GM19463 (cell line): ENCODE data around the gene MRPL37.

Source experiments
- ATAC-seq: cut with Tn5 transposase; IDR thresholded peaks from one replicate; pipeline ENCODE4 v1.9.1; 2021; ENCODE audit warnings: mild to moderate bottlenecking, moderate library complexity; ENCODE audit not compliant: unreplicated experiment

MRPL37 gene

DNA sequence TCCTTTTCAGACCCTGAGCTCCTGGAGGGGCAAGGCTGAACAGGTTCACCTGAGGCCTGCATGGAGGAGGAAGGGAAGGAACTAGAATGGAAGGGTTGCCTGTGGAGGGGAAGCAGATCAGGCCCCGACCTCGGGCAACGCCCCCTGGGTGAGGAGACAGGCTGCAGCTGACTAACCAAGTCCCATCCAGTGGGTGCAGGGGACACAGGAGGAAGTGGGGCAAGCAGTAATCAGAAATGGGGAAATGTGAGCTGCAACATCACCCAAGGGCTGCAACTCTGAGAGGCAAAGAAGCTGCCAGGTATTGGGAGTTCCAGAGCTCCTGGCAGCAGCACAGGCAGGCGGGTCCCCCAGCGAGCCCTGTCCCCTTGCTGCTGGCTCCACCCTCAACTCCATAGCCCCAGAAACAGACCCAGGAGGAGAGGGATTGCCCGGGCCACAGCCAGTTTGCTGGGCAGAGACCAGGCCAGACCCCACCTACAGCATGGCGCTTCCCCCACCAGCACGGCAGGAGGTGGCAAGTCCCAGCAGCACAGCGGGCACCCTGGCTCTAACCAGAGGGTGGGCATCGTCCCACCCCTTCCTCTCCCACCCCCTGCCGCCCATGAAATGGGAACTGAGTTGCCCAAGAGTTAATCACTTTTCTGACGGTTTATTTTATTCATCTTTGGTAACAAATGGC is 38.5 kb downstream of the MRPL37 start:
- ATAC-seq, result no peak

DNA sequence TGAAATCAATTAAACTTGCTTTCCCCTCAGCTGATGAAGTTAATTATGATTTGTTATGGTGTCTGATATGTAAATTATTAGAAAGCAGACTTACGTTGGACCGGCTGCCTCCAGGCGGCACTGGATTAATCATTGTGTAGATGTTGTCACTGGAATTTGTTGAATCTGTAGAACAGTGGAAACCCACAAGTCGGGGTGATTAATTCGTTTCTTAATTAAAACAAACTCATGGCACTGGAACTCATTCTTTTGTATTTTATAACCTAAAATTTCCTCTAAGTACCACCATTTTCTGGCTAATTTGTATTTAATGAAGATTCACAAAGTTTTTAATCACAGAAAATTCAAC is 39.0 kb downstream of the MRPL37 start:
- ATAC-seq, result no peak

DNA sequence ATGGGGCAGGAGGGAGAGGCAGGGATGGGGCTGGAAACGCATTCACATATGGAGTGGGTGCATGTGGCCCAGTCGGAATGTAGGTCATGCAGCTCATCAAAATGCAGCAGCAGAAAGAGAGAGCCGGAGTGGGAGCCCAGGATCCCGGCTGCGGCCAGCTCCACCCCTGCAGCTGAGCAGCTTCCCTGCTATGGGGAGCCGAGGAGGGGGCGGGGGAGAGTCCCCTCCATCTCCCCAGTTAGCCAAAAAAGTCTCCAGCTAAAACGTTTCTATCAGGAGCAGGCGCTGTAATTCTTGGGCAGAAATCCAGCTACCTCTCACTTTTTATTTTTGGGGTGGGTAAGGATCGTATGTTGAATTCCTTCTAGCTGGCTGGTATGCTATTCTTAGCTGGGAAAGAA is 39.7 kb downstream of the MRPL37 start:
- ATAC-seq, result no peak

DNA sequence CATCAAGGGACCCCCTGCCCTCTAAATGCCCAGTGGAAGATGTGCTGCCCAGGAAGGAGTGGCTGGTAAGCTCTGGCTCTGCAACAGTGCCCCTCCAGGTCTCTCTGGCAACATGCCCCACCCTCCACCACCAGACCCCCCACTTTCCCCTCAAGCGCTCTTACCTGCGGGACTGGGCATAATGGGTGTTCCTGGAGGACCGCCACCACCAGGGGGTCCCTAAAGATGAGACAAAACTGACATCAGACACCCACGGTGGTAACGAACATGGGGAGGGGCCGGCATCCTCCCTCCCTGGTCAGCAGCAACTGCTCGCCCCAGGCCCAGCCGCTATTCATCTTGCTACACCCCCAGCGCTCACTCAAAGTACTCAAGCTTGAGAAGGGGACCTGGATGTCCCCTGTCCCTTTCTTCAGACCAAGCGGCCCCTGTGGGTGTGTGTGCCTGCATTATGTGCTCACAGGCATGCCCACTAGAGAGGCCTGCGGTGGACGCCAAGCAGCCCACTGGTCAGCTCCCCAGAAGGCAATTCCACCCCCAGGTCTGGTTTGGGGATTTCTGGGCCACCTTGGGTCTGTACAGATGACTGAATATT is 40.9 kb downstream of the MRPL37 start:
- no peak for ATAC-seq

DNA sequence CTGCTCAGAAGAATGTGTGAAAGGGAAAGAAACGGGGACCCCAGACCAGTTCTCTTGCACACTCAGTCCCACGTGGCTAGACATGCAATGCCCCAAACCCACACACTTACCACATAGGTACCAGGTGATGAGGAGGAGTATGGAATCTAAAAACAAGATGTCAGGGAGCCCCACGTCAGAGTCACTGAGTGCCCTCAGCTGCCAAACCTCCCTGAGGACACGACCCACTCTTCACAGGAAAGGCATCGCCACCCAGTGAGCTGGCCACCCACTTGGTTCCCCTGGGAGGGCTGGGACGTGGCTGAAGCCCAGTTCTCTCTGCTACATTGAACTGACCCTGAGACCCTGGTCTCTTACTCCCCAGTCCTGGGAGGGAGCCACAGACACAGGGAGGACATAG is 41.4 kb downstream of the MRPL37 start:
- no peak for ATAC-seq

DNA sequence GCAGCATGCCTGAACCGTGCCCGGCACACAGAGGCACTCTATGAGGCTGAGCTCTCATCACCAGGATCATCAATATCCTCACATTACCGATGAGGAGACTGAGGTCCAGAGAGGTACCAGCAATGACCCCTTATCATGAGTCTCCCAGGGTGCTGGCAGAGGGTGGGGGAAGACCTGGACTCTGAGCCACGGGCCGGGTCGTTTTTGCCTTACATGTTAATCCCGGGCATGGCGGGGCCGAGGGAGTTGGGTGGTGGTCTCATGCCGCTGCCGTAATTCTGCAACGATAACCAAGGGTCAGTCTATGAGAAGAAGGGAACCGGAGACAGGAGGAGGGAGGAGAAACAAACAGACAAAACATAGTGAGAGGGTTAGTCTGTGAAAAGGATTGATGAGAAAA is 43.1 kb downstream of the MRPL37 start:
- ATAC-seq, result no peak

DNA sequence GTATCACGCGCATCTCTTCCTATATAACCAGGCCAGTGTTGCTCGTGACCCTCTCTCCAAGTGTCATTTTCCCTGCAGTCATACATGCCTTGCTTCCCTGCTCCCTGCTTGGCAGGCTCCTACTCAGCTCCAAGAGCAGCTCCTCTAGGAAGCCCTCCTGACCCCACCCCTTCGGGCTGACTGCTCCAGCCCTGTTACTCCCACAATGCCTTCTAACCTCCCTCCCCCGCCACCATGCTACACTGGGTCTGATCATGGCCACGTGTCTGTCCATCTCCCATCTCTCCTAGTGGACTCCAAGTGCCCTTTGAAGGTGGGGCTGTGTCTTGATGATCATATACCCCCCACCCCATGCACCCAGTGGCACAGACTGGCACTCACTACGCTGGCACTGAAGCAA is 44.7 kb downstream of the MRPL37 start:
- no peak for ATAC-seq

DNA sequence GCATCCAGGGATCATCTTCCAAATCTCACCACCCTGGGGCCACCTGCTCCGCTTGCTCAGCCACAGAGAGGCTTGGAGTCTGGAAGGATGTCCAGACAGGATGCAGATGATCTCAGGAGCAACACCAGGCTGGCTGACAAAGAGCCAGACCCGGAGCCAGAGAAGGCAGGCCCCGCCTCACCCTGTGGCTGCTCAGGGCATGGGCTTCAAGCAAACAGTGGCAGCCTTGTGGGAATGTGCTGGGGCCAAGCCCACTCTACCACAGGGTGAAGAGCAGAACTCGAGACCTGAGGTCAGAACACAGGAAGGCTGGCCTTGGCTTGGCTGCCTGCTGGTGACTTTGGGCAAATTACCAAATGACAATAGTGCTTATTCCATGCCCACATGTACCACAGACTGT is 45.5 kb downstream of the MRPL37 start:
- ATAC-seq, result no peak

DNA sequence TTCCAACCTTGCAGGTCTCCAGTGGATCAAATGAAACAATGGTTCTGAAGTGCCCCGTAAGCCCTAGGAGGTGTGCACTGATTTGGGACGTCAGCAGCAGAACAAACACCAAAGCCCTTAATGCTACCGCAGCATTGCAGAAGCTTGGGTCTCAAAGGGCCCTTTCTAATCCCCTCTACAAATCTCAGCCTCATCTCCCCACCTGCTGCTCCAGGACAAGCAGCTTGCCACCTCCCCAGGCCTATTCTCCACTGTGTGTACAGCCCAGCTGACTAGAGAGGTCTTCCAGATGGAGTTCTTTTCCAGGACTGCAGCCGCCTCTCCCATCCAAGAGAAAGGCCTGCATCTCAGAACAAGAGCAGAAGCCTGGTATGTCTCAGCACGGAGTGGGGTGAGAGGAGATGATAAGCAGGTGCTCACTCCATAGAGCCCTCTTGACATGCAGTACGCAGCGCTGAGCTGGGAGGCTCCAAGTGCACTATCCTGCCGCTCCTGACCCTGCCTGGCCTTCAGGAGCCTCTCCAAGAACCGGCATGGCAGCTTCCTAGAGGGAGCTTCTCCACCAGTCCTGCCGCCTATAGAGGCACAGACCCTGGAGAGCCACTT is 46.3 kb downstream of the MRPL37 start:
- no peak for ATAC-seq

DNA sequence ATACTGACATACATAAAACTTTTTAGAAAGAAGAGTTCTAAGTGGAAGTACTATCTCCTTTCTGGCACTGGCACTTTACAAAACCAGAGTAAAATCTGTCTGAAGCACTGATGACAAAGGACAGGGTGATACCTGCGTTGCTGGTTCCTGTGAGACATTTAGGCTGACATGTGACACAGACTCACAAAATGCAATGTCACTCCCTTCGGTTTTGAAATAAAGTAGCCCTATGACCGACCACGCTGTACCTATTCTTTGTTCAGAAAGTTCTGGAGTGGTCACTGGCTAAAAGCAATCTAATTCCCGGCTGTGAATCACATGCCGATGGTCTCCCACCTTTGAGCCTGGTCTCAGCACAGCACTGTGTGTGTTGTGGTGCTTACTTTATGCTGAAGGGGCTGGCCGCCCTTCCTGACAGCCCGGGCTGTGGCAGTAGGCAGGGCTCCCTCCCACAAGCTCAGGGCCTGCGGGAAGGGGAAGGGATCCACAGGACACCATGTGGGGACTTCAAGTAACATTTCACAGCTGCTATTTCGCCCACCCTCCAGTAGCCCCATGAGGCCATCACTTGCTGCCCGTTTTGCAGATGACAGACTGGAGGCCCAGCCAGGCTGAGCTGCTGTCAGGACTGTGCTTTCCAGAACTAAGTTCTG is 48.0 kb downstream of the MRPL37 start:
- no peak for ATAC-seq

DNA sequence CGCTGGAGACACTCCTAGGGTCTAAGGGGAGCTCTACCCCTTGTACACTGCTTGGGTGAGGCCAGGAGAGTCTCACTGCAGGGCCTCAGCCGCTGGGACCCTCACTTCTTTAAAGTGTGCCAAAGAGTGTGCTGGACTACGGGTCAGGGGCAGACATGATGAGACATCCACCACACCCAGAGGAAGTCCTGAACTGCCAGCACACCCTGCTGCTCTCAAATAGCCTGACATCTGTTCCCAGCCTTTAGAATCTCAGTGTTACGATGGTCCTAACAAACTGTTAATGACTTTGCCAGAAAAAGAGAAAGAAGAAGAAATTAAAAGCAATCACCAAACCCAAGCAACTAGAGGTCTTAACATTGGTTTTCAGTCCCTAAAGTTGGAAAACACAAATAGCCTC is 49.0 kb downstream of the MRPL37 start:
- no peak for ATAC-seq

DNA sequence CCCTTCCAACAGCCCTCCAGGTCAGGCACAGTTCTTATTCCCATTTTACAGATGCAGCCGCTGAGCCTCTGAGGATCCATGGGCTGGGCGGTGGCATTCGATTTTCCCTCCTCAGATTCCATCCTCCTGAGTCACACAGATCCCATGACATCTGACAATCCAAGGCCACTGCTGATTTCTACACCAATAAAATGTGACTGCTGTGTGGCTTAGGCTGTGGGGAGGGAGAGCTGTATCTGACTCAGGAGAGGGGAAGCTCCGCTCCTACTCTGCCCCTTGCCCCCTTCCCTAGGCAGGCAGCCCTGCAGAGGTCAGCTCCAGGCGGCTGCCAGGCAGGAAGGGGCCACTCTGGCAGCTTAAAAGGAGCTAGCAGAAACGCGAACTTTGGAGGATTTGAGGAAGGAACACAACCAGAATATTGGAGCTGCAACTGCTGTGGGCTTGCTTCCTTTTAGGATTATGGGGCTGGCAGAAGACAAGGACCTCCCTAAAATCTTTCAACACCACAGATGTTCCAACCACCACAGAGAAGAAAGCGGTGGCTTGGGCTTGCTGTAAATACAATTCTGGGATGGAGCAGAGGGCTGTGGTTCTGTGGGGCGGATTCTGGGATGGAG is 50.0 kb downstream of the MRPL37 start:
- ATAC-seq, result no peak

DNA sequence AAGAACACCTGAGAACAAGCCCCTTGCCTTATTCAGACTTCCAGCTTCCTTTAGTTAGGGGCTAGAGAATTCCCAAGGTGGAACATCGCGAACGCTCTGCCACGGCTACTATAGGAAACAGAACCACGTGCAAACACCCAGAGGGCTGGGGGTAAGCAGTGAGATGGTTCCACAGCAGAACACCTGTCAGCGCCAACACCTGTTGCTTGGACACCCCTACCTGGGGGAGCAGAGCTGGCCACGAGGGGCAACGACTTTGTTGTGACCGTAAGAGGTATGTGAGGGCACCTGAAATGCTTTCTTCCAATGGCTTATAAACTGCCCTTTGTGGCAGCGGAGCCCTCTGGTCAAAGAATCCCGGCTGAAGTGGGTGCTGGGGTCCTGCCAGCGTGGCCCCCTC is 50.7 kb downstream of the MRPL37 start:
- ATAC-seq, result no peak

DNA sequence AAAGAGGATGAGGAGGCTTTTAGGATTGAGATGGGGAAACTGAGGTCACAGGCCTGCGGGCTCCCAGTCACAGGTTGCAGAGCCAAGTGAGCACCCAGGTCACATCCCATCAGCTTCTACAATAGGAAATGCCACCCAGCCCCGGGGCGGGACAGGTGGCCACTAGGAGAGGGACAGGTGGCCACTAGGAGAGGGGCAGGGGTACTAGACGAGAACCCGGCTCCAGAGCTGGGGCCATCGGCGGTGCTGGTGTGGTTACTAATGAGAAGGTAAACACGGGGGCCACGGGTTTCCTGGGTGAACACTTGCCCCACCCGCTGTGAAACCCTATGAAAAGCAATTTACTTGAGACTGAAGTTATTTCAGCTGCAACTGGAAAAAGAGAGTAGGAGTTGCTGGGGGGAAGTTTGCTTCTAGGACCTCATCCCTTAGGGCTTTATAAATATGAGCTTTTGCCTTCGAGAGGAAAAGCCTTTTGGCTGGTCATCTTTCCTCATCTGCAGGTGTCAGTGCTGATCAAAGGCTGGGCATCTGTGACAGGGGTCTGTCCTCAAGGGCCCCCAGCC is 52.5 kb downstream of the MRPL37 start:
- ATAC-seq, result no peak

DNA sequence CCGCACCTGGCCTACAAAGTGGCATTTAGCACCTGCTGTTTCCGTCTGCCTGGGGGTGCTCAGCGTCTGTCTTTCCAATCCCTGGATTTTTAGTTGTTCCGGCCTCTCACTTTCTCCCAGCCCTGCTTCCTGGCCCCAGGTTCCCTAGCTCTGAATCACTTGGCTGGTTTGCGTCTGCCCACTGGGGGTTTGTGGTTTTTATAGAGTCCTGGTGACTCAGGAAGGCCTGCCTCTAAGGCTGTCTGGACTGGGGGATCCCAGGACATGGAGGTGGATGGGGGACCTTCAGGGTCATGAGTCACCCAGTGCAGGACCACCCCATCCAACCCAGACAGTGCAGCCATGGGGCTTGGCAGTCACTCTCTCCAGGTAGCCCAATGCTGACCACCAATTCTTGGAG is 53.5 kb downstream of the MRPL37 start:
- ATAC-seq, result no peak

DNA sequence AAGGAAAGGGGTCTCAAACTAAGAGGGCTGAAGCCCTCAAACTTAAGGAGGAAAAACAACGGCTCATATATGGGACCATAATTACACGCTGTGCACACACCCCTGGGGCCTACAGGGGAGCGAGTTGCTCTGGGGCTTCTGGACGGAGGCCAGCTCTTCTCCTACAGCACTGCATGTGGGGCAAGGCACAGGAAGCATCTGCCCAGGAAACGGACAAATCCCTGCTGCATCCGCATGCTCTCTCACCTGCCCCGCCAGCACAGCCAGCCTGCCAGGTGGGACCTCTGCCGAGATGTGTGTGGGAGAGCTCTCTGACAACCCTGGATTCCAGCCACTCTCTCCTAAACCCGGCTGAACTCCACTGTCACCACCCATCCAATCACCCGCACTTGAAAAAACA is 54.1 kb downstream of the MRPL37 start:
- ATAC-seq, result no peak

DNA sequence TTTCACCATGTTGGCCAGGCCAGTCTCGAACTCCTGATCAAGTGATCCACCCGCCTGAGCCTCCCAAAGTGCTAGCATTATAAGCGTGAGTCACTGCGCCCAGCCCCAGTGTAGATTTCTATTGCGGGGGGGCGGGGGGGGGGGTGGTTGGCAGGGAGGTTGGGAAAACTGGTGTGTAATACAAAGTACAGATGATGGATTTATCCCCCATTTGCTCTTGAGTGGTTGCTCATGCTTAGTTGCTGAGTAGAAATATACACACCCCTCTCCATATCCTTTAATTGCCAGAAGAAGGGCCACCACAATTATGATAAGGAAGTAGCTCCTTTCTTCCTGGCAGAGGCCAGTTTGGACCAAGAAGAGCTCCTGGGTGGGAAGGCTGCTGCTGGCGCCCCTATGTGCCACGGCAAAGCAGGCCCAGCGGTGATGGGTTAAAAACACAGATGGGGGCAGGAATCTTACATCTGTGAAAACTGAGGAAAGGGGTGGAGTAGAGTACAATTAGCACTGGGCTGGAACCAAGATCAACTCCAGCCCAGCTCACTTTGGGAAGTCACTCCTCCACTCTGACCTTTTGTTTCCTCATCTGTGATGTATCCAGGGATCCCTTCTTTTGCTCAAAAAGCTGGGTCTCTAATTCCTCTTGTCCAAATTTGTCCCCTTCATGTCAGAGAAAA is 55.2 kb downstream of the MRPL37 start:
- ATAC-seq, result no peak

DNA sequence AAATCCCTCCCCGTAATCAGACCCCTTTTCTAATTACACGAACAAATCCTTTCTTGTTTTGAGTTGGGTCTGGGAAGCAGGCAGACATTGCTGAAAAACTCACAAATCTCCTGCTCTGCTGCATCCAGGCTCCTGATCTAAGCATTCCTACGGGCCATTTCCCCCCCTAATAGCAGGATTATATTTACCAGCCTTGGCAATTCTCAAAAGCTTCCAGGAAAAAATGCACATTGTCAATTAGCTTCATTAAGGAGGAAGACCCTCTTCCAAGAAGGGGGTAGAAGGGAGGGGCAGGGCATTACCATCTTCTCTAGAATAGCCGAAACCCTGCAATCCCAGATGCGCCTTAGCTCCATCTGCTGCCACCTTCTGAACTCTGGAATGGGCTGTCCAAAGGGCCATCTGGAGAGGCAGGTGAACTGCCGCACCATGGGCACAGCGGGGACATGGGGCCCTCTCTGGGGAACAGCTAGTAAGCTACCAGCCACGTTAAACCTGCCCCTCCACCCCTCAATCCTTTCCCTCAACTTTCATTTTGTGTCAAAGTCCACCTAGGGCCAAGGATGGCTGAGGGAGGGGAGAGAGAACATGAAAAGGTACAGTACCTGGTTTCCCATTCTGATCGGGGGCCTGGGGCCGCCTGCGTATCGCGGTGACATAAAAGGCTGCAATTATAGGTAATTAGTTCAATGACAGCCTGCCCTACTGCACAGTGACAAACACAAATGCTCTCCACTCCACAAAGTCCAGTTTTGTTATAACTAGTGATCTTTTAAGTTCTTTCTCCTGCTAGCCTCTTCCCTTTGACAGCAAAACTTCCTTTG is 56.8 kb downstream of the MRPL37 start:
- ATAC-seq, result no peak

DNA sequence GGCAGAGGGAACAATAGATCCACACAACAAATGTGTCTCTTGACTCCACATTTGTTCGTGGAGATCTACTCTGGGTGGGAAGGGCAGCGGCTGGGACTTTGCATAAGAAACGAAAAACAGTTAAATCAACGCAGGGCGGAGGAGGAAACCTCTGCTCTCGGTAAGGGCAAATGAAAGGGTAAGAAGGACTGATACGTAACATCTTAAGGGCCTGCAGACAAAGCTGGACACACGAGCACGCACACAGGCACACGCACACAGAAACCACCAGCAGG is 57.3 kb downstream of the MRPL37 start:
- ATAC-seq, result no peak

DNA sequence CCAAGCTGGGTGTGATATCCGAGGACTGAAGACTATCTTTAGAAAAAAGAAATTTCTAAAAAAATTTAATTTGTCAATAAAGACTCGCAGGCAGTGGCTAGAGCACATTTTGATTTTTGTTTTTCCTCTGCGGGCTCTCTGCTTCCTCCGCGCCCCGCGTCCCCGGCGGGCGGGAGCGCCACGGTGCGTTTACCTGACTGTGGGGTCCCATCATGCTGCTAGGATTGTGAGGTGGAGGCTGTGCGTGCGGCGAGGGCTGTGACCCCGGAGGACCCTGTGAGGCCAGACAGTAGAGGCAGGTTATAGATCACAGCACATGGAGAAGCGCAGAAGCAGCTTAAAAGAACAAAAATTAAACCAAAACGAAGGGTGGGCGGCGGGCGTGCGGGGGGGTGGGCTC is 57.9 kb downstream of the MRPL37 start:
- no peak for ATAC-seq
